ENCODE results near the gene CYP2A13. TPM values are rescaled to one million over a fixed set of nuclear protein-coding genes. Genes with fewer than 3 reads are reported as not detected.

CYP2A13 gene
- total RNA-seq, 1 experiment from 2014 or later = not detected

DNA sequence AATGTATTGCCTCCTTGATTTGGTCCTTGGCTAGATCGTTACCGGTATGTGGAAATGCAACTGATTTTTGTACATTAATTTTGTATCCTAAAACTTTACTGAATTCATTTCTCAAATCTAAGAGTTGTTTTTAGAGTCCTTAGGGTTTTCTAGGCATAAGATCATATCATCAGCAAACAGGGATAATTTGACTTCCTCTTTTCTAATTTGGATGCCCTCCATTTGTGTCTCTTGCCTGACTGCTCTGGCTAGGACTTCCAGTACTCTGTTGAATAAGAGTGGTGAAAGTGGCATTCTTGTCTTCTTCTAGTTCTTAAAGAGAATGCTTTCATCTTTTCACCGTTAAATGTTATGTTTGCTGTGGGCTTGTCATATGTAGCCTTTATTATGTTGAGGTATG is 12.0 kb upstream of the CYP2A13 start:
- Histone ChIP-seq H3K4me2 (ENCODE audit: low read length) (no peak overlapping the region), H3K79me2 (ENCODE audit: low read length) (no peaks in the 10 kb centered on the region), H3K4me3 (ENCODE audit: low read length) (no peak overlapping the region), H3K9me3 (ENCODE audit: low read length) (no peaks in the 10 kb centered on the region), H2AFZ (ENCODE audit: low read length) (no peak overlapping the region), H3K27me3 (ENCODE audit: low read length) (no peaks in the 10 kb centered on the region), H3K36me3 (ENCODE audit: low read depth, low read length) (no peaks in the 10 kb centered on the region), H3F3A (ENCODE audit: low read length, unreplicated experiment) (no peaks in the 10 kb centered on the region), H3K4me1 (ENCODE audit: insufficient read depth, low read length) (no peaks in the 10 kb centered on the region), H3K9me2 (replicated peaks; ENCODE audit: low read length) (no peaks in the 10 kb centered on the region), H3K9ac (ENCODE audit: low read length) (no peak overlapping the region), H4K20me1 (ENCODE audit: low read length) (no peaks in the 10 kb centered on the region), H3K27ac (ENCODE audit: low read length) (no peak overlapping the region)
- ATAC-seq = no peak
- TF ChIP-seq EZH2phosphoT487 (IDR thresholded peaks at IDR 0.05; ENCODE audit: borderline replicate concordance, low read length) = no peak
- TF ChIP-seq, protein P1, sequence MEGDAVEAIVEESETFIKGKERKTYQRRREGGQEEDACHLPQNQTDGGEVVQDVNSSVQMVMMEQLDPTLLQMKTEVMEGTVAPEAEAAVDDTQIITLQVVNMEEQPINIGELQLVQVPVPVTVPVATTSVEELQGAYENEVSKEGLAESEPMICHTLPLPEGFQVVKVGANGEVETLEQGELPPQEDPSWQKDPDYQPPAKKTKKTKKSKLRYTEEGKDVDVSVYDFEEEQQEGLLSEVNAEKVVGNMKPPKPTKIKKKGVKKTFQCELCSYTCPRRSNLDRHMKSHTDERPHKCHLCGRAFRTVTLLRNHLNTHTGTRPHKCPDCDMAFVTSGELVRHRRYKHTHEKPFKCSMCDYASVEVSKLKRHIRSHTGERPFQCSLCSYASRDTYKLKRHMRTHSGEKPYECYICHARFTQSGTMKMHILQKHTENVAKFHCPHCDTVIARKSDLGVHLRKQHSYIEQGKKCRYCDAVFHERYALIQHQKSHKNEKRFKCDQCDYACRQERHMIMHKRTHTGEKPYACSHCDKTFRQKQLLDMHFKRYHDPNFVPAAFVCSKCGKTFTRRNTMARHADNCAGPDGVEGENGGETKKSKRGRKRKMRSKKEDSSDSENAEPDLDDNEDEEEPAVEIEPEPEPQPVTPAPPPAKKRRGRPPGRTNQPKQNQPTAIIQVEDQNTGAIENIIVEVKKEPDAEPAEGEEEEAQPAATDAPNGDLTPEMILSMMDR (conservative IDR thresholded peaks at IDR 0.05; ENCODE audit: low read depth, low read length) = no peak
- TF ChIP-seq EZH2 (IDR thresholded peaks at IDR 0.05; ENCODE audit: low read length, unreplicated experiment) = no peak
- BruUV-seq (replicated peaks) = no TSS peak
- POLR2A ChIA-PET (ENCODE audit: unreplicated experiment) = no interaction called here
- CTCF ChIA-PET = no interaction called here
- DNase-seq = no peak
- intact Hi-C loops (cut with micrococcal nuclease) = no loop called here

DNA sequence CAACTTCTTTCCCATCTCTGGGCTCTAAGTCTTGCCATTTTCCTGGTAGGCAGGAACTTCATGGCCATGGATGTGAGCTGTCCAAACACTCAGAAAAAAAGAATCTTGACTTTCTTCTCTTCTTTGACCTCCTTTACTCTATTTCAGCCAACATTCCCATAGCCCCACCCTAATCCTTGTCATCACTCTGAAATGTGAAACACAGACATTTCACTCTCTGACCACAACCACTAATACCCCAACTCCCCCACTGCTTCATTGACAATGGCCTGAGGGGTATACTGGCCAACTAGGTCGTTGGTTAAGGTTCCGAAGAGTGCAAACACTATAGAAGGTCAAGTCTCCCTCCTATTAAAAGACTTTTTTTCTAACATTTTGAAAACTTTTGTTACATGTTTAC is 4.7 kb upstream of the CYP2A13 start:
- Histone ChIP-seq H3F3A (ENCODE audit: low read length, unreplicated experiment) (no peaks in the 10 kb centered on the region), H3K36me3 (ENCODE audit: low read depth, low read length) (no peaks in the 10 kb centered on the region), H3K4me3 (ENCODE audit: low read length) (no peak overlapping the region), H3K4me2 (ENCODE audit: low read length) (peak overlapping the region; percentile 56), H3K4me1 (ENCODE audit: insufficient read depth, low read length) (peaks cover 25% of the 10 kb centered on the region), H3K27ac (ENCODE audit: low read length) (peak overlapping the region; percentile 92), H3K9me3 (ENCODE audit: low read length) (no peaks in the 10 kb centered on the region), H3K9ac (ENCODE audit: low read length) (peak overlapping the region; percentile 55), H4K20me1 (ENCODE audit: low read length) (no peaks in the 10 kb centered on the region), H2AFZ (ENCODE audit: low read length) (no peak overlapping the region), H3K79me2 (ENCODE audit: low read length) (no peaks in the 10 kb centered on the region), H3K9me2 (replicated peaks; ENCODE audit: low read length) (no peaks in the 10 kb centered on the region), H3K27me3 (ENCODE audit: low read length) (no peaks in the 10 kb centered on the region)
- no peak for TF ChIP-seq EZH2 (IDR thresholded peaks at IDR 0.05; ENCODE audit: low read length, unreplicated experiment)
- no peak for TF ChIP-seq EZH2phosphoT487 (IDR thresholded peaks at IDR 0.05; ENCODE audit: borderline replicate concordance, low read length)
- POLR2A ChIA-PET (ENCODE audit: unreplicated experiment) = no interaction called here
- intact Hi-C loops (cut with micrococcal nuclease) = no loop called here
- DNase-seq (peak; percentile 93), ATAC-seq (peak; percentile 88)
- CTCF ChIA-PET = no interaction called here
- BruUV-seq (replicated peaks) = no TSS peak

DNA sequence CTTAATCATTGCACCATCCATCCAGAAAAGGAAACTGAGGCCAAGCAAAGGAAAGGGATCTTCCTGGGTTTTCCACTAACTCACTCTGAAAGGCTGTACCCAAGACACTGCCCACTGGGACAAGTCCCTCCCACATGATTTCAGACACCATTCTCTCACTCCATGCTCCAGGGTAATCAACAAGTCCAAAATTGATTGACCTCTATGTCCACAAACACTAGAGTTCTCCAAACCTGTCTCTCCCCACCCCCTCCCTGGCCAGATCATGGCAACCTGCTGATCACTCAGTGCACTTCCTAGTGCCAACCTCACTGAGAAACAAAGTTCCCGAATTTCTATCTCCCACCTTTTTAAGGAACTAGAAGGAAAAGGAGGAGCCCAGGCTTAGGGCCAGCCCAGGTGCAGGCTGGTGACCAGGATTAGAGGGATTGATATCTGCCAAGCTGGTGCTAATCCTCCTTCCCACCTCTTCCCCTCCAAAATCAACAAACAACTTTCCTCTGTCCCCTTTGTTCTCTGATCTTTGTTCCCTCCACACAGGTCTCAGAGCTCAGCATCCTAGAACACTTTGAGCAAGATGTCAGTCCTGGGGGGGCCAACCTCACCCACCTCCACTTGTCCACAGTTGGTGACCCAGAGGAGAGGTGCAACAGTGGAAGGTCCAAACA is 2.4 kb upstream of the CYP2A13 start:
- Histone ChIP-seq H4K20me1 (ENCODE audit: low read length) (no peaks in the 10 kb centered on the region), H3K4me3 (ENCODE audit: low read length) (no peak overlapping the region), H3K27ac (ENCODE audit: low read length) (no peak overlapping the region), H3K9ac (ENCODE audit: low read length) (no peak overlapping the region), H3K27me3 (ENCODE audit: low read length) (no peaks in the 10 kb centered on the region), H3K9me3 (ENCODE audit: low read length) (no peaks in the 10 kb centered on the region), H3K4me2 (ENCODE audit: low read length) (no peak overlapping the region), H3K9me2 (replicated peaks; ENCODE audit: low read length) (no peaks in the 10 kb centered on the region), H3K36me3 (ENCODE audit: low read depth, low read length) (no peaks in the 10 kb centered on the region), H3K4me1 (ENCODE audit: insufficient read depth, low read length) (peaks cover 25% of the 10 kb centered on the region), H2AFZ (ENCODE audit: low read length) (no peak overlapping the region), H3F3A (ENCODE audit: low read length, unreplicated experiment) (no peaks in the 10 kb centered on the region), H3K79me2 (ENCODE audit: low read length) (no peaks in the 10 kb centered on the region)
- TF ChIP-seq, protein P1 (conservative IDR thresholded peaks at IDR 0.05; ENCODE audit: low read depth, low read length) = no peak
- no peak for TF ChIP-seq EZH2phosphoT487 (IDR thresholded peaks at IDR 0.05; ENCODE audit: borderline replicate concordance, low read length)
- TF ChIP-seq EZH2 (IDR thresholded peaks at IDR 0.05; ENCODE audit: low read length, unreplicated experiment) = no peak
- intact Hi-C loops (cut with micrococcal nuclease) = no loop called here
- ChIA-PET POLR2A (ENCODE audit: unreplicated experiment) (no interaction called here), CTCF (no interaction called here)
- BruUV-seq (replicated peaks) = no TSS peak
- no peak for ATAC-seq
- DNase-seq = no peak
